K562 (cell line): Measurements from ENCODE around the gene COL6A2. TPM values are rescaled to one million over a fixed set of nuclear protein-coding genes. Genes with fewer than 3 reads are reported as not detected.

Source experiments
- ATAC-seq: fragments of 200-7000 bp; cut with Tn5 transposase; 3 replicates; pipeline ENCODE4 v1.9.1; 2020; ENCODE audit warnings: moderate library complexity
- BruUV-seq: library from RNA; stranded (reverse); fragments of 400-500 nt; replicated peaks from 2 replicates; lab custom pipeline; 2021; lab: Mats Ljungman, UMichigan
- CTCF ChIA-PET: fragments of 300-600 bp; formaldehyde crosslinking; extraction: SDS; loops from one replicate; lab custom pipeline; 2021; ENCODE audit warnings: low intra/inter-chr PET ratio; lab: Yijun Ruan, JAX
- POLR2A ChIA-PET: fragments of 300-600, 350-650 bp; sonication (Branson Sonifier 250); formaldehyde crosslinking; extraction: SDS; loops from one replicate; lab custom pipeline; 2021; ENCODE audit warnings: antibody characterized with exemption, inconsistent platforms; lab: Yijun Ruan, JAX
- DNase-seq, 4 experiments: peaks; one replicate each; pipeline versions ENCODE4 v3.0.0 to v3.0.0-alpha.2; 2011 to 2018; ENCODE audit warnings: low spot score in 3 of 4, mixed read lengths in 3 of 4; ENCODE audit errors: extremely low read depth in 1 of 4
- FAIRE-seq: peaks from 2 replicates; lab custom pipeline; 2011; peaks lifted over from hg19 to GRCh38; lab: Jason Lieb, UNC
- H2AFZ ChIP-seq: 2 replicates; pipeline ENCODE4 v1.6.0; 2011; ENCODE audit warnings: low read depth, low read length, control low read depth, inconsistent platforms
- H3K27ac ChIP-seq: fragments of 200-600 bp; 3 replicates; pipeline ENCODE4 v1.8.0; 2011; ENCODE audit warnings: low read depth, mild to moderate bottlenecking, control low read depth, inconsistent platforms, low read length, moderate library complexity, mixed read lengths; ENCODE audit errors: extremely low read depth
- H3K27me3 ChIP-seq, 2 experiments: fragments of 300-600 bp in 1 of 2; 2 replicates in 1 of 2; 3 replicates in 1 of 2; pipeline versions ENCODE4 v1.6.0 to v1.8.0; 2011; ENCODE audit warnings: inconsistent platforms in 2 of 2, low read length in 2 of 2, mild to moderate bottlenecking in 1 of 2, mixed read lengths in 1 of 2, moderate library complexity in 1 of 2; ENCODE audit not compliant: control insufficient read depth in 2 of 2, insufficient read depth in 2 of 2
- H3K36me3 ChIP-seq: fragments of 300-600 bp; 3 replicates; pipeline ENCODE4 v1.8.0; 2011; ENCODE audit warnings: mild to moderate bottlenecking, low read length, inconsistent platforms; ENCODE audit not compliant: control insufficient read depth, insufficient read depth
- H3K4me1 ChIP-seq, 2 experiments: fragments of 200-600 bp in 1 of 2; replicated peaks in 1 of 2; 2 replicates in 1 of 2; 3 replicates in 1 of 2; pipeline versions ENCODE4 v1.5.1 to v1.8.0; 2011; ENCODE audit warnings: inconsistent platforms in 2 of 2, low read length in 2 of 2, mild to moderate bottlenecking in 1 of 2, mixed read lengths in 1 of 2, moderate library complexity in 1 of 2; ENCODE audit not compliant: control insufficient read depth in 2 of 2, insufficient read depth in 2 of 2
- H3K4me2 ChIP-seq: 2 replicates; pipeline ENCODE4 v1.6.1; 2011; ENCODE audit warnings: low read length, control low read depth, inconsistent platforms, mixed read lengths; ENCODE audit not compliant: insufficient read depth
- H3K4me3 ChIP-seq: fragments of 200-600 bp; sonication (generic), shearing (Covaris generic); 2 replicates; pipeline ENCODE4 v1.5.1; 2016; ENCODE audit warnings: control low read depth, inconsistent platforms
- H3K79me2 ChIP-seq: fragments of 200-600 bp; 3 replicates; pipeline ENCODE4 v1.8.0; 2011; ENCODE audit warnings: low read length, inconsistent platforms; ENCODE audit not compliant: control insufficient read depth, insufficient read depth
- H3K9ac ChIP-seq, 2 experiments: 2 replicates each; pipeline versions ENCODE4 v1.6.0 to v1.6.1; 2011; ENCODE audit warnings: low read depth in 2 of 2, low read length in 2 of 2, control low read depth in 1 of 2, inconsistent platforms in 1 of 2, mild to moderate bottlenecking in 1 of 2, mixed read lengths in 1 of 2; ENCODE audit not compliant: insufficient read depth in 1 of 2
- H3K9me1 ChIP-seq: one replicate; pipeline ENCODE4 v1.6.0; 2011; ENCODE audit warnings: inconsistent platforms, mild to moderate bottlenecking, low read length, moderate library complexity; ENCODE audit not compliant: control insufficient read depth, insufficient read depth
- H3K9me3 ChIP-seq: replicated peaks from 2 replicates; pipeline ENCODE4 v1.5.1; 2011; ENCODE audit warnings: low read depth, low read length, inconsistent platforms; ENCODE audit not compliant: control insufficient read depth, insufficient read depth
- H4K20me1 ChIP-seq: replicated peaks from 2 replicates; pipeline ENCODE4 v1.6.1; 2011; ENCODE audit warnings: low read length, inconsistent platforms, mixed read lengths; ENCODE audit not compliant: control insufficient read depth, insufficient read depth
- CBFA2T2 ChIP-seq: fragments of 450-650 bp; conservative IDR thresholded peaks from 2 replicates; pipeline ENCODE4 v1.6.1; 2017; ENCODE audit warnings: mild to moderate bottlenecking
- CBFA2T3 ChIP-seq: fragments of 450-650 bp; IDR thresholded peaks from 2 replicates; pipeline ENCODE4 v1.6.1; 2017
- MTA1 ChIP-seq: fragments of 450-650 bp; IDR thresholded peaks from 2 replicates; pipeline ENCODE4 v1.6.1; 2017; ENCODE audit warnings: borderline replicate concordance
- PRMT5 ChIP-seq: sonication (generic); formaldehyde crosslinking; IDR thresholded peaks from 2 replicates; pipeline ENCODE4 v1.5.0; 2020; ENCODE audit warnings: missing genetic modification reagents
- SNAPC5 ChIP-seq: fragments of 250-450 bp; sonication (Bioruptor Pico); IDR thresholded peaks from 2 replicates; pipeline ENCODE4 v1.8.0; 2021; ENCODE audit warnings: moderate library complexity, mild to moderate bottlenecking, inconsistent platforms
- TAL1 ChIP-seq: fragments of 450-650 bp; IDR thresholded peaks from 2 replicates; pipeline ENCODE4 v1.6.1; 2016; ENCODE audit warnings: mild to moderate bottlenecking
- TBL1XR1 ChIP-seq, 2 experiments: IDR thresholded peaks; 2 replicates each; pipeline ENCODE4 v1.6.1; 2012; ENCODE audit warnings: improper control_type of control experiment in 2 of 2, low read length in 2 of 2, mild to moderate bottlenecking in 1 of 2
- TCF3 ChIP-seq: sonication (generic); formaldehyde crosslinking; IDR thresholded peaks from 2 replicates; pipeline ENCODE4 v1.4.0; 2020; ENCODE audit warnings: mild to moderate bottlenecking, missing genetic modification reagents
- ZNF165 ChIP-seq: fragments of 250-450 bp; sonication (Bioruptor Pico); IDR thresholded peaks from 2 replicates; pipeline ENCODE4 v1.4.0; 2020; ENCODE audit warnings: borderline replicate concordance
- ZNF449 ChIP-seq: fragments of 250-450 bp; sonication (Bioruptor Pico); IDR thresholded peaks from 2 replicates; pipeline ENCODE4 v1.8.0; 2022; ENCODE audit warnings: moderate library complexity, mild to moderate bottlenecking, inconsistent platforms
- ZNF707 ChIP-seq: fragments of 250-450 bp; sonication (Bioruptor Pico); conservative IDR thresholded peaks from 2 replicates; pipeline ENCODE4 v1.8.0; 2022; ENCODE audit warnings: inconsistent platforms, mild to moderate bottlenecking, moderate library complexity
- WGBS: fragments of 100-300 bp; shearing (Covaris generic); methylation state at CpG from one replicate; pipeline ENCODE4 v1.1.6; 2016; ENCODE audit warnings: low coverage, mixed read lengths; ENCODE audit not compliant: insufficient coverage; ENCODE audit errors: missing lambda C conversion rate; 5-methylcytosine and 5-hydroxymethylcytosine counted together
- in situ Hi-C: fragments of 300-500 bp; cut with MboI; formaldehyde crosslinking; loops from 4 replicates; pipeline ENCODE4 v1.15.0; 2018; ENCODE audit warnings: inconsistent platforms, mixed read lengths
- intact Hi-C: fragments of 100-400 bp; cut with micrococcal nuclease; formaldehyde crosslinking; loops from 2 replicates; pipeline ENCODE4 v1.14.2; 2022
- polyA plus RNA-seq, 8 experiments: library from polyadenylated mRNA; depleted of rRNA in 4 of 8; stranded (reverse) in 5 of 8; unstranded in 3 of 8; fragments of >200 nt; fragmentation: Nextera tagmentation in 2 of 8; fragmentation: Illumina TruSeq in 1 of 8; extraction: Ambion mirVana in 2 of 8; extraction: Trizol in 1 of 8; gene quantifications; 2 replicates each; pipeline versions ENCODE4 v1.2.1 to v1.2.3, GENCODE V29; 2011 to 2014; ENCODE audit warnings: inconsistent platforms in 1 of 8, missing spikeins in 1 of 8
- total RNA-seq, 7 experiments: library from RNA; depleted of rRNA in 6 of 7; stranded (reverse); fragments of >200 nt in 6 of 7; fragmentation: Illumina TruSeq in 2 of 7; extraction: Trizol in 2 of 7; gene quantifications; 2 replicates each; pipeline versions ENCODE4 v1.2.1 to v1.2.3, GENCODE V29; 2011 to 2021; ENCODE audit warnings: low replicate concordance in 1 of 7

Gene COL6A2
- total and polyA plus RNA-seq, 9 of the 15 experiments (the other 6 are each of a cell fraction or from before 2014, with no cell fraction given): 0.07 to 1.1 (median 0.24) TPM; not detected in 3

GRCh38 chr21:46171585-46171984, 73.7 kb downstream of the COL6A2 start:
- H4K20me1 ChIP-seq: peaks cover 17% of the 10 kb centered on the region; the same call in 1 of the 2 replicates
- ChIA-PET POLR2A (interaction anchor here (1.6 kb wide), 1 partner anchor 11 kb away, joined by 5 read pairs; no protein-coding TSS in a partner anchor), CTCF (no interaction called here)
- intact Hi-C loops (no loop called here), in situ Hi-C loops (no loop called here)
- H3K4me2 ChIP-seq: no peak overlapping the region
- no peak overlapping the region for H3K9ac ChIP-seq
- no peak for ATAC-seq
- no peaks in the 10 kb centered on the region for H3K27me3 ChIP-seq
- peaks cover 5% of the 10 kb centered on the region for H3K9me1 ChIP-seq
- H3K9me3 ChIP-seq: no peaks in the 10 kb centered on the region
- H3K36me3 ChIP-seq: peaks cover 28% of the 10 kb centered on the region; the same call in 2 of the 3 replicates
- no peak overlapping the region for H2AFZ ChIP-seq
- DNase-seq: no peak
- FAIRE-seq: no peak
- H3K4me1 ChIP-seq: peaks cover 2 to 26% of the 10 kb centered on the region in 2 experiments; a peak in 4 of 5 replicates
- peaks cover 64% of the 10 kb centered on the region for H3K79me2 ChIP-seq
- no peak overlapping the region for H3K27ac ChIP-seq
- no peak for TF ChIP-seq MTA1
- no peak overlapping the region for H3K4me3 ChIP-seq
- WGBS: 69% methylated on average over 2 of the region's 2 CpGs
- BruUV-seq: no TSS peak

- H3K27ac ChIP-seq: no peak overlapping the region; the same call in 2 of the 3 replicates
- no peaks in the 10 kb centered on the region for H3K9me3 ChIP-seq
- H3K79me2 ChIP-seq: peaks cover 69% of the 10 kb centered on the region
- DNase-seq: peak in 2 of 4 experiments; percentile 25 to 48
- H3K9ac ChIP-seq: peak overlapping the region in 1 of 2 experiments; percentile 82; a peak in 2 of 4 replicates
- H3K36me3 ChIP-seq: peaks cover 28% of the 10 kb centered on the region; the same call in 2 of the 3 replicates
- intact Hi-C loops: no loop called here
- H4K20me1 ChIP-seq: peaks cover 17% of the 10 kb centered on the region; the same call in 1 of the 2 replicates
- TF ChIP-seq TCF3 (CRISPR knock-in tag): peak; percentile 31; the same call in 1 of the 2 replicates
- TF ChIP-seq ZNF707 (CRISPR knock-in tag): no peak
- TF ChIP-seq PRMT5 (CRISPR knock-in tag): no peak
- TF ChIP-seq ZNF449 (CRISPR knock-in tag): no peak
- TF ChIP-seq TBL1XR1 (IDR thresholded peaks at IDR 0.05; ENCODE audit: low read length in 2 of 2): no peak
- peak; percentile 36; the same call in 1 of the 2 replicates for TF ChIP-seq CBFA2T2
- TF ChIP-seq TAL1: 0 out of 2 replicates have a peak, but pooled peaks have one; percentile 11
- no peak for TF ChIP-seq MTA1
- TF ChIP-seq CBFA2T3: peak; percentile 55
- TF ChIP-seq SNAPC5: no peak
- TF ChIP-seq ZNF165: no peak
- BruUV-seq: no TSS peak
- H3K4me2 ChIP-seq: no peak overlapping the region
- ATAC-seq: peak; percentile 61; the same call in 2 of the 3 replicates
- FAIRE-seq: no peak
- WGBS: 69% methylated on average over 18 of the region's 21 CpGs
- no peak overlapping the region for H3K4me3 ChIP-seq
- in situ Hi-C loops: no loop called here
- H2AFZ ChIP-seq: no peak overlapping the region
- H3K9me1 ChIP-seq: peaks cover 5% of the 10 kb centered on the region
- ChIA-PET CTCF (no interaction called here), POLR2A (interaction anchor here (1.2 to 1.6 kb wide), 2 partner anchors 9 to 11 kb away, joined by 5 read pairs; no protein-coding TSS in a partner anchor)
- no peaks in the 10 kb centered on the region for H3K27me3 ChIP-seq
- peaks cover 2 to 26% of the 10 kb centered on the region in 2 experiments; a peak in 4 of 5 replicates for H3K4me1 ChIP-seq
Measured at GRCh38 chr21:46171996-46172862, 74.3 kb downstream of the COL6A2 start.
